Measurements from ENCODE around the gene THADA. TPM values are rescaled to one million over a fixed set of nuclear protein-coding genes. Genes with fewer than 3 reads are reported as not detected.

THADA gene
- total RNA-seq, 4 donors from 2014 or later: 49.9 to 90.2 (median 65.2) TPM

GRCh38 chr2:43560231-43560547 lies 35.6 kb downstream of the THADA start:
- 87 to 89% methylated on average over 2 of the region's 2 CpGs for WGBS, 2 donors
- no peak for DNase-seq
- Histone ChIP-seq H3K9me3 (no peaks in the 10 kb centered on the region), H3K36me3 (peaks cover 1 to 6% of the 10 kb centered on the region in 2 donors), H3K4me3 (replicated peaks in 1 of 3) (no peak overlapping the region), H3K27me3 (no peaks in the 10 kb centered on the region), H3K27ac (no peak overlapping the region), H3K4me1 (no peaks in the 10 kb centered on the region)
- intact Hi-C loops (cut with DNase I): no loop called here
- no peak for TF ChIP-seq POLR2A (IDR thresholded peaks at IDR 0.05)
- TF ChIP-seq CTCF (IDR thresholded peaks at IDR 0.05): no peak

- DNase-seq: no peak
- Histone ChIP-seq H3K27ac (no peak overlapping the region), H3K27me3 (no peaks in the 10 kb centered on the region), H3K36me3 (peaks cover 6 to 7% of the 10 kb centered on the region in 2 donors), H3K4me1 (no peaks in the 10 kb centered on the region), H3K4me3 (replicated peaks in 1 of 3) (no peak overlapping the region), H3K9me3 (no peaks in the 10 kb centered on the region)
- 90 to 91% methylated on average over 4 of the region's 4 CpGs for WGBS, 2 donors
- intact Hi-C loops (cut with DNase I): no loop called here
- TF ChIP-seq CTCF (IDR thresholded peaks at IDR 0.05) (no peak), POLR2A (IDR thresholded peaks at IDR 0.05) (no peak)
Measured at GRCh38 chr2:43559391-43560230, 36.2 kb downstream of the THADA start.

GRCh38 chr2:43557196-43557595 lies 38.6 kb downstream of the THADA start:
- no peak overlapping the region for H3K4me3 ChIP-seq (replicated peaks in 1 of 3)
- WGBS, 2 donors: 93 to 97% methylated on average over 1 of the region's 1 CpG
- intact Hi-C loops (cut with DNase I): no loop called here
- no peaks in the 10 kb centered on the region for H3K4me1 ChIP-seq
- no peaks in the 10 kb centered on the region for H3K9me3 ChIP-seq
- no peak overlapping the region for H3K27ac ChIP-seq
- H3K36me3 ChIP-seq: peaks cover 6 to 7% of the 10 kb centered on the region in 2 donors
- no peaks in the 10 kb centered on the region for H3K27me3 ChIP-seq
- no peak for DNase-seq
- TF ChIP-seq CTCF (IDR thresholded peaks at IDR 0.05) (no peak), POLR2A (IDR thresholded peaks at IDR 0.05) (no peak)

- H3K4me3 ChIP-seq (replicated peaks in 1 of 3): no peak overlapping the region
- no peaks in the 10 kb centered on the region for H3K9me3 ChIP-seq
- no peak for DNase-seq
- no peaks in the 10 kb centered on the region for H3K27me3 ChIP-seq
- H3K4me1 ChIP-seq: no peaks in the 10 kb centered on the region
- TF ChIP-seq POLR2A (IDR thresholded peaks at IDR 0.05): no peak
- no peak for TF ChIP-seq CTCF (IDR thresholded peaks at IDR 0.05)
- H3K27ac ChIP-seq: no peak overlapping the region
- intact Hi-C loops (cut with DNase I): no loop called here
- H3K36me3 ChIP-seq: peaks cover 13 to 15% of the 10 kb centered on the region in 2 donors
- WGBS, 2 donors: 95 to 96% methylated on average over 5 of the region's 5 CpGs
Measured at GRCh38 chr2:43556256-43556655, 39.6 kb downstream of the THADA start.

GRCh38 chr2:43553341-43553855 lies 42.4 kb downstream of the THADA start:
- intact Hi-C loops (cut with DNase I): no loop called here

More at GRCh38 chr2:43553341-43553855, 42.4 kb downstream of the THADA start:
- Histone ChIP-seq H3K36me3 (peaks cover 22 to 28% of the 10 kb centered on the region in 2 donors), H3K4me1 (no peaks in the 10 kb centered on the region), H3K27me3 (no peaks in the 10 kb centered on the region), H3K9me3 (no peaks in the 10 kb centered on the region), H3K27ac (no peak overlapping the region), H3K4me3 (replicated peaks in 1 of 3) (no peak overlapping the region)
- no peak for DNase-seq
- TF ChIP-seq CTCF (IDR thresholded peaks at IDR 0.05): no peak
- TF ChIP-seq POLR2A (IDR thresholded peaks at IDR 0.05): no peak
- WGBS, 2 donors: 81 to 84% methylated on average over 3 of the region's 3 CpGs

All from thyroid gland (tissue), 4 donors.